Posterior vena cava (tissue), 2 donors: ENCODE data around the gene SHPK. TPM values are rescaled to one million over a fixed set of nuclear protein-coding genes. Genes with fewer than 3 reads are reported as not detected.
"Not testable (repeated sequence)": the region's sequence is repeated elsewhere in the genome, so short reads cannot be mapped to it uniquely, and the experiment has no call there.

ENCODE experiments used
- DNase-seq: peaks from one replicate; pipeline ENCODE4 v3.0.0-alpha.2; 2020; ENCODE audit warnings: low spot score
- intact Hi-C, 2 donors: fragments of 100-400 bp; cut with DNase I; formaldehyde crosslinking; loops; one replicate each; pipeline versions ENCODE4 v1.14.1 to v1.14.2; 2022 to 2023
- total RNA-seq, 2 donors: library from RNA; stranded (reverse); fragmentation: NEBNext Ultra II Directional; extraction: Animal tissue kit (Norgen Biotek cat#: 25700); gene quantifications; one replicate each; pipeline ENCODE4 v1.2.1, GENCODE V29; 2021
- donor health status: DM: yes; HTN: yes; CAD: no.
- donor health status: DM: yes; HTN: yes; CAD: no.

Gene SHPK
- total RNA-seq, 2 donors from 2014 or later = 6.1 to 13.3 TPM

GRCh38 chr17:3596804-3597464 lies 39.1 kb downstream of the SHPK start:
- intact Hi-C loops = no loop called here
- no peak for DNase-seq

GRCh38 chr17:3594976-3595375 lies 41.1 kb downstream of the SHPK start:
- intact Hi-C loops = no loop called here

GRCh38 chr17:3594051-3594800 lies 41.8 kb downstream of the SHPK start:
- no peak for DNase-seq
- intact Hi-C loops = no loop called here

More at GRCh38 chr17:3594976-3595375, 41.1 kb downstream of the SHPK start:
- DNase-seq = no peak

GRCh38 chr17:3593384-3593783 lies 42.7 kb downstream of the SHPK start:
- no peak for DNase-seq
- intact Hi-C loops = no loop called here

- intact Hi-C loops = no loop called here
- DNase-seq = no peak
Measured at GRCh38 chr17:3592216-3592860, 43.7 kb downstream of the SHPK start.

- no peak for DNase-seq
- intact Hi-C loops = no loop called here
Measured at GRCh38 chr17:3590768-3591167, 45.3 kb downstream of the SHPK start.

- intact Hi-C loops = no loop called here
Measured at GRCh38 chr17:3590231-3590630, 45.8 kb downstream of the SHPK start.

GRCh38 chr17:3589784-3590183 lies 46.3 kb downstream of the SHPK start:
- intact Hi-C loops = no loop called here
- DNase-seq = no peak

More at GRCh38 chr17:3590231-3590630, 45.8 kb downstream of the SHPK start:
- DNase-seq = no peak

- DNase-seq = no peak
Measured at GRCh38 chr17:3585826-3586225, 50.2 kb downstream of the SHPK start.

GRCh38 chr17:3583456-3583855 lies 52.6 kb downstream of the SHPK start:
- no peak for DNase-seq
- intact Hi-C loops = no loop called here

More at GRCh38 chr17:3585826-3586225, 50.2 kb downstream of the SHPK start:
- intact Hi-C loops = no loop called here

- intact Hi-C loops = no loop called here
- no peak for DNase-seq
Measured at GRCh38 chr17:3582915-3583314, 53.1 kb downstream of the SHPK start.

- intact Hi-C loops, DNase-seq: not testable (repeated sequence)
Measured at GRCh38 chr17:3578667-3579066, 57.4 kb downstream of the SHPK start.

- intact Hi-C loops = no loop called here
- DNase-seq = no peak
Measured at GRCh38 chr17:3576970-3577369, 59.1 kb downstream of the SHPK start.

GRCh38 chr17:3575511-3575910 lies 60.5 kb downstream of the SHPK start:
- intact Hi-C loops = no loop called here

GRCh38 chr17:3574231-3574630 lies 61.8 kb downstream of the SHPK start:
- DNase-seq = no peak
- intact Hi-C loops = no loop called here

More at GRCh38 chr17:3575511-3575910, 60.5 kb downstream of the SHPK start:
- no peak for DNase-seq

GRCh38 chr17:3573246-3574100 lies 62.6 kb downstream of the SHPK start:
- DNase-seq = no peak
- intact Hi-C loops = no loop called here

GRCh38 chr17:3572231-3572630 lies 63.8 kb downstream of the SHPK start:
- intact Hi-C loops = no loop called here
- DNase-seq = no peak

- DNase-seq = peak; percentile 72
- intact Hi-C loops = no loop called here
Measured at GRCh38 chr17:3571043-3571900, 64.8 kb downstream of the SHPK start.
